HG02610 (cell line): ENCODE results near the gene FBXO21.

Experiments used
- ATAC-seq: cut with Tn5 transposase; IDR thresholded peaks from one replicate; pipeline ENCODE4 v1.9.1; 2021; ENCODE audit warnings: mild to moderate bottlenecking, moderate library complexity; ENCODE audit not compliant: unreplicated experiment

The FBXO21 gene

GRCh38 chr12:117168976-117169375 is 21.3 kb downstream of the FBXO21 start:
- ATAC-seq: no peak

GRCh38 chr12:117167769-117168168 is 22.5 kb downstream of the FBXO21 start:
- no peak for ATAC-seq

GRCh38 chr12:117166107-117166506 is 24.2 kb downstream of the FBXO21 start:
- no peak for ATAC-seq

GRCh38 chr12:117165342-117165741 is 24.9 kb downstream of the FBXO21 start:
- no peak for ATAC-seq

GRCh38 chr12:117162633-117163032 is 27.6 kb downstream of the FBXO21 start:
- ATAC-seq: no peak

DNA sequence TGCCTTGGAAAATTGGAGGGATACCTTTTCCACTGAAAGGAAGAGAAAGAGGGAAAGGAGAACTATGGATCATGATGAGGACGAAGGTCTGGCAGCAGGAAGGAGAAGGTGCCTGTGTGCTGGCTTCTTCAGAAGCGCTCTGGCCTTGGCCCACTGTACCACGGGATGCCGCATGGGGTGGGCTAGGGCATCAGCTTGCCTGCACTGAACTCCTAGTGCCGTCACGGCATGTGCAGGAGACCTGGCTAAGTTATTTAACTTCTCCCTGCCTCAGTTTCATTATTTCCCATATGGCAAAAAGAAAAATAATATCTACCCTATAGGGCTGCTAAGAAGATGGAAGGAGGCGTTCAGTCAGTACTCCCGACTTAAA is 28.1 kb downstream of the FBXO21 start:
- no peak for ATAC-seq

DNA sequence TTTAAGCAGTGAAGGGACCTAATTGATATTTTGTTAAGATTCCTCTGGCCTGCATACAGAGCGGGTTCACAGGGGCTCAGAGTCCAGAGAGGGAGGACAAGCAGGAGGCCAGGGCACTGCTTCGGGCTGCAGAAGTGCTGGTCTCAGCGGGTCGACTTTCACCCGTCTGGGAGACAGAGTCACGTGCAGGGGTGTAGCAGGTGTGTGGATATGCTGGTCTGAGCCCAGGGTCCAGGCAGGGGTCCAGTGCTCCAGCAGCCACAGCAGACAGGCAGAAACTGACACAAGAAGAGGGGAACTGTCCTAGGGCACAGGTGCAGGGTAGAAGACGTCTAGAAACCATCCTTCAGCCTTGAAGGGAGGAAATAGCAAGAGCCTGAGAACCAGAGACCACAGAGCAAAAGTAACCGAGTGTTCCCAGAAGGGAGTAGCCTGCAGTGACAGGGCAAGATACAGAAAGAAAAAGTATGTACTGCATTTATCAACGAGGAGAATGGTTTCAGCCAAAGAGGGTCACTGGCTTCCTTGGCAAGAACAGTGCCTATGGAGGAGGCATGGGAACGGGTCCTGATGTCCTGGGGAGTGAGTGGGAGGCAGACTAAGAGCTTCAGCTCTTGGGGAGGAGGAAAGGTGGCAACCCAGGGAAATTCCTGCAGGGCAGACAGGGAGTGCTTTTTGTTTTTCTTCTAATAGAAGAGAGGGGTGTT is 28.7 kb downstream of the FBXO21 start:
- no peak for ATAC-seq

DNA sequence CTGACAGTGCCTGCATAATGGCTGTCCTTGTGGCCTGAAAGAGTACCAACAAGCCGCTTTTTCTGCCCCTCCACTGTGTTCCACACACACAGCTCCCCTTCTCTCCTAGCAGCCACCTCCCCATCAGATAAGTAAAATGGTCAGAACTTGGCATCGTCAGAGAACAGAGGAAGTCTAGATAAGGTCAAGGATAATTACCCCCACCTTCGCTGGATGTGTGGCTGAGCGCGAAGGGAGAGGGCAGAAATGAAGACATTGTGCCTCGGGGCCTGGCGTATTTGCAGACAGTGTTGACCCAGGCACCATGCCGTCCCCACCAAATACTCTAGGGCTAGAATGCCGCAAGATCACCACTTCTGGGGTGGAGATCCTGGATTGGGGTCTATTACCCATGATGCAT is 30.6 kb downstream of the FBXO21 start:
- no peak for ATAC-seq

DNA sequence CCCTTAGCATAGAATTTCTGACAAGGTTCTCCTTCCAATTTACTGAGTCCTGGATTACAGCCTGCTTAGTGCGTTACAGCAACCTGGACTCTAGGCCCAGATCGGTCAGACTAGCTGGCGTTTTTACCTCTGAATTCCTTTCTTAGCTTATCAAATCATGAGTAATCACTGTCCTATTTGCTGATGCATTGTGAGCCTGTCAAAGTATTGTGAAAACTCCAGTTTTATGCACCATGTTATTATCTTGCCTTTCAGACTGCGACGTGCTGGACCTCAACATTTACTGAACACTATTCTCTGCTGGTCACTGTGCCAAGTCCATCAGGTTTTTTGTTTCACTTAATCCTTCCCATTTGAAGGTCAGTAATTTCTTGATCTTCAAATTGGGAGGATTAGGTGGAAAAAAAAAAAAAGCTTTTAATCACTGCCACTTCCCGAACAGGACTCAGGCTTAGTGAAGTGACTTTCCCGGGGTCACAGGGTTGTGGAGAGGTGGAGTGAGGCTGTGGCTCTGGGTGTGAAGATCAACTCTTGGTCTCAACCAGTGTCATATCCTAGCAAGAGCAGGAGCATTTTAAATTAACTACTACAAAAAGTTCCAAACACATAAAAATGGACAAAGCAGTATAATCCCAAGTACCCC is 31.2 kb downstream of the FBXO21 start:
- ATAC-seq: no peak

- ATAC-seq: no peak
Observed at GRCh38 chr12:117158096-117158495, 32.2 kb downstream of the FBXO21 start.

GRCh38 chr12:117155278-117156060 is 34.8 kb downstream of the FBXO21 start:
- no peak for ATAC-seq

DNA sequence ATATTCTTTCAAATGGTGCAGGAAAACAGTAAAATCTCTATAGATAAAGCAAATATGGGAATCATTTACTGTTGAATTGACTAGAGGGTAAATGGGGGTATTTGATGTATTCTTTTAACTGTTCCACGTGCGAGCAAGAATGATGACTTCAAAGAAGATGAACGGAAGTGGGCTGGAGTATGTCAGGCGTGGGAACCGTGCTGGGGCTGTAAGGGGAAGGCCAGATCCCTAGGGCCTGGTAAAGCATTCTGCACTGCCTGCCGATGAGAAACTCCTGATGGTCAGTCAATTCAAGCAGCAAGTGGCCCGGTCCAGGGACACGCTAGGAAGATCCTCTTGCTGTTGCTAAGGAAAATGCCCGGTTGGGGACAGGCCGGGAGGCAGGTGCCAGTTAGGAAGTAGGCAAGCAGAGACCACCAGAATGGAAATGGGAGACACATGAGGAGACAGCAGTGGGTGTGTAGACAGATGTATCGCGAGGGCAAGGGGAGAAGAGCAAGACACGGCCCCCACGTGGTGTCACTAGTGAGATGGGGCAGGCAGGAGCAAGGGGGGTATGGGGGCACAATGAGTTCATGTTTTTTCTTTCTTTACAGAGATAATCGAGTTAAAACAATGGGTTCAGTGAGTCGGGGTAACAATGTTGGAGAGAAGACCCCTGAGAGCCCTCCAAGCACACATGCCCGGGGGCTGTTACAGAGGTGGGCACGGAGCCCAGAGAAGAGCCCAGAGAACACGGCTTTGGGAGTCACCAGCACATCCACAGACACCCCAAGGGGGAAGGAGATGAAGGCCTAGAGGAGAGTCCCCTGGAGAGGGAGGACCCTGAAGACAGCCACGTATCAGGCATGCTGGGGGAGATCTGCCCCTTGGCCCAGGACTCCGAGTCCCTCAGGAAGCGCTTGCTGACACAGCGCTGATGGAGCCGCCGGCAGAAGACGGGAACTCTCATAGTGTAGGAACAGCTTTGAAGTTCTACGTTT is 37.2 kb downstream of the FBXO21 start:
- no peak for ATAC-seq

GRCh38 chr12:117151403-117152031 is 38.8 kb downstream of the FBXO21 start:
- no peak for ATAC-seq

- ATAC-seq: no peak
Observed at GRCh38 chr12:117149431-117149830, 40.8 kb downstream of the FBXO21 start.

DNA sequence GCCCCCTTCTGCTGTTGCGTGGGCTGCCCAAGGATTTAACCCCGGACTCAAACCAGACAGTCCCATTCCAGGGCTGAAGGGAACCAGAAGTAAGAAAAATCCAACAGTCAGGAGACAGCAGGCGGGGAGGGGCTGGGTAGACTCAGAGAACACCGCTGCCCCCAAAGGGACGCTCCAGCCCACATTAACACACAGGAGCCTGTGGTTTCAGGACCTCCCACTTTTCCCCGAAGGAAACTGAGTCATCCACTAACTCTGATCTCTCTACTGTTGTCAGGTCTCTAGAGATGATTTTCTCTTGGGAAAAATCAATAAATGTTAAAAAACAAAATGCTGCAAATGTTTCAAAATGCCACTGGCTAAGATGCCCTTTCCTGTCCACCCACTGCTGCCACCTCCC is 41.6 kb downstream of the FBXO21 start:
- no peak for ATAC-seq

DNA sequence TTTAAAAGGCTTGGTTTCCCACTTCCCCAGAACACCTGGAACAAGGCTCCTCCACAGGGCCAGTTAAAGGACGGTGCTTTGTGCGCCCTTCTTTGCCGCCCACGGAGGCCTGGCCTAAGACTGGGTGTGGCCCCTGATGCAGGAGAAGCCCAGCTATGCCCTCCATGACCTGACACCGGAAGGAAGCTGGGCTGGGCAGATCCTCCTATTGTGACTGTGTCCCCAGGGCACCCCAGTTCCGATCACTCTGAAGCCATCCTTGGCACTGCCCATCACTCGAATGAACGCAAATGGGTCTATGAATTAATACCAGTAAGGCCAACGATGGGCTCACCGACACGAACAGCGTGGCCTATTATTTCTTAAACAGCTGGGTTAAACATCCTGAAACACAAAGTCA is 42.6 kb downstream of the FBXO21 start:
- ATAC-seq: no peak

DNA sequence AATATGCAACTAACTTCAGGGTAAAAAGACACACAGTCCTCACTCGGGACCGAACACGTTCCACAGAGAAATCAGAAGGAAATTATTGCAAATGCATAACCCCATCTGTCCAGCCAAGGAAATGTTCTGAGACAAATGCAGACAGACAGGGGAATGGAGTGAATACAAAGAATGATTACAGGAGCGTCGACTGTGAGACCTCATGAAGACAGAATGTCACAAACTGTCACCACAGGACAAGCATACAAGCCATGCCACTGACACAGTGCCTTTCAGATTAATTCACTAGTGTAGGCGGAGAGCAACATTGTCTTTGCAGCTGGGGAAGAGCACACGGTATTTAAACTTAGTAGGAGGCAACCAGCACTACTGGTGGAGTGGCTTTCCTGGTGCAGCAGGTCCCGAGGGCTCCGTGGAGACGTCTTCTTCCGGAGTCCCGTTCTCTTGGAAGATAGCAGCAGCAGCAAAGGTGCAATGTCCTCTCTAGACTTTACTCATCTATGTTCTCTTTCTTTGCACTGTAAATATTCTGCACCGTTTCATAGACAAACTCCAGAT is 44.6 kb downstream of the FBXO21 start:
- ATAC-seq: no peak

DNA sequence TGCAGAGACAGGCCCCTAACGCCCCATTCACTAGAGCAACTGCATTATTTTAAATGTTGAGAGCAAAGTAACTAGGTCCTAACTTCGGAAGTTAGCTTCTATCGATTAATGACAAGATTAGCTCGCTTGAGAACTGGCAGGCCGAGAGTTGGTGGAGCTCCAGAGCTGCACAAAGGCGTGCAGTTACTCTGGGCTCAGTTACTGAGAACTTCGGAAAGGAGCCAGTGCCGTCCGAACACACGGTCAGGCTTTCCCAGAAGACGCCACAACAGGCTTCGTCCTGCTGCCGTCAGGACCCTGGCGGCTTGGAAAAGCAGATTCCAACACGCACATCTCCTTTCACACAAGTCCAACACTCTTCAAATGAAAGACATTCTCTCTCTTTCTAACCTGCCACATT is 45.7 kb downstream of the FBXO21 start:
- no peak for ATAC-seq

GRCh38 chr12:117143008-117143532 is 47.2 kb downstream of the FBXO21 start:
- no peak for ATAC-seq

DNA sequence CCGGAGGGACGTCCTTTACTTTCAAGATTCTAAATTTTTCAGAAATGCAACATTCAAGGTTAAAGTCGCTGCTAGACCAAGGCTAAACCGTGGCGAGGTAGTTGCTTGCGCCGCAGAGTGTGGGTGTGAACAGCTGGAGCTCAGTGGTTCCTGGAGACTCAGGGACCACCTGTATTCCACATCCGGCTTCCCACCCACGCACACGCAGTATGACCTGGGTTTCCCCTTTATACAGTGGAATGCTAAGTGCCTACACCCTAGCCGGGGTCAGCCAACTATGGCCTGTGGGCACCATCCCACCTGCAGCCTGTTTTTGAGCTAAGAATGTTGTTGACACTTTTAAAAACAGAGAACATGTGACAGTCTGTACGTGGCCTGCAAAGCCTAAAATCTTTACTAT is 48.2 kb downstream of the FBXO21 start:
- no peak for ATAC-seq
